Measurements from ENCODE around the gene DTWD2.
"Not testable (repeated sequence)": the region's sequence is repeated elsewhere in the genome, so short reads cannot be mapped to it uniquely, and the experiment has no call there.

Gene DTWD2

GRCh38 chr5:118953652-118954005 is 34.7 kb downstream of the DTWD2 start:
- Histone ChIP-seq H3K4me1 (ENCODE audit: control insufficient read depth in 2 of 2, insufficient read depth in 2 of 2, low read length in 2 of 2) (no peaks in the 10 kb centered on the region), H3K27me3 (ENCODE audit: control insufficient read depth in 2 of 2, insufficient read depth in 2 of 2, low read length in 2 of 2) (no peaks in the 10 kb centered on the region)

DNA sequence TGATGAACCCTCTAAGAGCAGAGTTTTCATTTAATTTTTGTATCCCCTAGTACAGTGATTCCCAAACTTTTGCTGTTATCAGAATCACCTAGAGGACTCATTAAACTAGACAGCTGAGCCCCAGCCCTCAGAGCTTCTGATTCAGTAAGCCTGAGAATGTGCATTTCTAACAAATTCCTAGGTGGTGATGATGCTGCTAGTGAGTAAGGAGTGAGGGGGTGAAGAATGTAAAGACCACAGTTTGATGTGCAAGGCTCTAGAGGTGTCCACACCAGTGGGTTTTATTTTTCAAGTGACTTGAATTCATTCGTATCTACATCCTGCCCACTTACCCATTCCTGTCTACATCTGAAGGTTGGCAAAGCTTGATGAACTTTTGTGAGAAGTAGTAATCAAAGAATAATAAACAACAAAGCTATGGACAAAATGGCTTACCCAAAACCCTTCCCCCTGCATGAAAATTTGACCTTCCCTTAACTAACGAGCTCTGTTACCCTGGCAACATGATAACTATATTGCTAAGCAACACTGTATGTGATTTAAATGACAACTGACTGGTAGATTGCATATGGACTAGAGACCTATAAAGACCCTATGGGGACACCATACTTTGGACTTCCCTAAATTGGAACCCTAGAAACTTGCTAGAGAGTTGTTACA is 35.2 kb downstream of the DTWD2 start:
- H3K9ac ChIP-seq (ENCODE audit: low read depth in 1 of 2, low read length in 2 of 2), result no peak overlapping the region

More at GRCh38 chr5:118953652-118954005, 34.7 kb downstream of the DTWD2 start:
- Histone ChIP-seq H3K27ac (ENCODE audit: low read depth in 2 of 2, low read length in 2 of 2) (no peak overlapping the region), H3K9ac (ENCODE audit: low read depth in 1 of 2, low read length in 2 of 2) (no peak overlapping the region), H3K9me3 (ENCODE audit: control insufficient read depth in 2 of 2, low read length in 2 of 2) (no peaks in the 10 kb centered on the region), H3K36me3 (ENCODE audit: control insufficient read depth in 2 of 2, insufficient read depth in 2 of 2, low read length in 2 of 2) (no peaks in the 10 kb centered on the region), H3K4me3 (ENCODE audit: low read length in 2 of 2) (no peak overlapping the region)

DNA sequence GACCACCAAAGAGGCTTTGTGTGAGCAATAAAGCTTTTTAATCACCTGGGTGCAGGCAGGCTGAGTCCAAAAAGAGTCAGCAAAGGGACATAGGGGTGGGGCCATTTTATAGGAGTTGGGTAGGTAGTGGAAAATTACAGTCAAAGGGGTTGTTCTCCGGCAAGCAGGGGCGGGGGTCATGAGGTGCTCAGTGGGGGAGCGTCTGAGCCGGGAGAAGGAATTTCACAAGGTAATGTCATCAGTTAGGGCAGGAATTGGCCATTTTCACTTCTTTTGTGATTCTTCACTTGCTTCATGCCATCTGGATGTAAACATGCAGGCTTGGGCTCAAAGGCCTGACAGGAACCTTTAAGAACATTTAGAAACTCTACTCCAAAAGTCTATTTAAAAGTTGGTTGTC is 36.0 kb downstream of the DTWD2 start:
- H3K9me3 ChIP-seq (ENCODE audit: control insufficient read depth in 2 of 2, low read length in 2 of 2); H3K4me3 ChIP-seq (ENCODE audit: low read length in 2 of 2): not testable (repeated sequence)

More for the DNA sequence above, 35.2 kb downstream of the DTWD2 start:
- no peaks in the 10 kb centered on the region for H3K4me1 ChIP-seq (ENCODE audit: control insufficient read depth in 2 of 2, insufficient read depth in 2 of 2, low read length in 2 of 2)
- no peak overlapping the region for H3K4me3 ChIP-seq (ENCODE audit: low read length in 2 of 2)
- H3K27ac ChIP-seq (ENCODE audit: low read depth in 2 of 2, low read length in 2 of 2), result no peak overlapping the region
- no peaks in the 10 kb centered on the region for H3K9me3 ChIP-seq (ENCODE audit: control insufficient read depth in 2 of 2, low read length in 2 of 2)
- no peaks in the 10 kb centered on the region for H3K27me3 ChIP-seq (ENCODE audit: control insufficient read depth in 2 of 2, insufficient read depth in 2 of 2, low read length in 2 of 2)
- H3K36me3 ChIP-seq (ENCODE audit: control insufficient read depth in 2 of 2, insufficient read depth in 2 of 2, low read length in 2 of 2), result no peaks in the 10 kb centered on the region

GRCh38 chr5:118950354-118950753 is 38.0 kb downstream of the DTWD2 start:
- H3K27ac ChIP-seq (ENCODE audit: low read depth in 2 of 2, low read length in 2 of 2); H3K9ac ChIP-seq (ENCODE audit: low read depth in 1 of 2, low read length in 2 of 2); H3K27me3 ChIP-seq (ENCODE audit: control insufficient read depth in 2 of 2, insufficient read depth in 2 of 2, low read length in 2 of 2); H3K9me3 ChIP-seq (ENCODE audit: control insufficient read depth in 2 of 2, low read length in 2 of 2); H3K36me3 ChIP-seq (ENCODE audit: control insufficient read depth in 2 of 2, insufficient read depth in 2 of 2, low read length in 2 of 2); H3K4me1 ChIP-seq (ENCODE audit: control insufficient read depth in 2 of 2, insufficient read depth in 2 of 2, low read length in 2 of 2); H3K4me3 ChIP-seq (ENCODE audit: low read length in 2 of 2): not testable (repeated sequence)

More for the DNA sequence above, 36.0 kb downstream of the DTWD2 start:
- not testable (repeated sequence) for H3K9ac ChIP-seq (ENCODE audit: low read depth in 1 of 2, low read length in 2 of 2); H3K27ac ChIP-seq (ENCODE audit: low read depth in 2 of 2, low read length in 2 of 2); H3K27me3 ChIP-seq (ENCODE audit: control insufficient read depth in 2 of 2, insufficient read depth in 2 of 2, low read length in 2 of 2); H3K4me1 ChIP-seq (ENCODE audit: control insufficient read depth in 2 of 2, insufficient read depth in 2 of 2, low read length in 2 of 2); H3K36me3 ChIP-seq (ENCODE audit: control insufficient read depth in 2 of 2, insufficient read depth in 2 of 2, low read length in 2 of 2)

- H3K4me1 ChIP-seq (ENCODE audit: control insufficient read depth in 2 of 2, insufficient read depth in 2 of 2, low read length in 2 of 2), result no peaks in the 10 kb centered on the region
- H3K27me3 ChIP-seq (ENCODE audit: control insufficient read depth in 2 of 2, insufficient read depth in 2 of 2, low read length in 2 of 2), result no peaks in the 10 kb centered on the region
- no peaks in the 10 kb centered on the region for H3K36me3 ChIP-seq (ENCODE audit: control insufficient read depth in 2 of 2, insufficient read depth in 2 of 2, low read length in 2 of 2)
- H3K9me3 ChIP-seq (ENCODE audit: control insufficient read depth in 2 of 2, low read length in 2 of 2), result no peaks in the 10 kb centered on the region
- no peak overlapping the region for H3K4me3 ChIP-seq (ENCODE audit: low read length in 2 of 2)
- no peak overlapping the region for H3K27ac ChIP-seq (ENCODE audit: low read depth in 2 of 2, low read length in 2 of 2)
- no peak overlapping the region for H3K9ac ChIP-seq (ENCODE audit: low read depth in 1 of 2, low read length in 2 of 2)
Observed at GRCh38 chr5:118946138-118946800, 42.1 kb downstream of the DTWD2 start.

- no peak overlapping the region for H3K4me3 ChIP-seq (ENCODE audit: low read length in 2 of 2)
- no peaks in the 10 kb centered on the region for H3K36me3 ChIP-seq (ENCODE audit: control insufficient read depth in 2 of 2, insufficient read depth in 2 of 2, low read length in 2 of 2)
- H3K9ac ChIP-seq (ENCODE audit: low read depth in 1 of 2, low read length in 2 of 2), result no peak overlapping the region
- H3K27ac ChIP-seq (ENCODE audit: low read depth in 2 of 2, low read length in 2 of 2), result no peak overlapping the region
- H3K9me3 ChIP-seq (ENCODE audit: control insufficient read depth in 2 of 2, low read length in 2 of 2), result no peaks in the 10 kb centered on the region
- no peaks in the 10 kb centered on the region for H3K27me3 ChIP-seq (ENCODE audit: control insufficient read depth in 2 of 2, insufficient read depth in 2 of 2, low read length in 2 of 2)
- no peaks in the 10 kb centered on the region for H3K4me1 ChIP-seq (ENCODE audit: control insufficient read depth in 2 of 2, insufficient read depth in 2 of 2, low read length in 2 of 2)
Observed at GRCh38 chr5:118937393-118938061, 50.8 kb downstream of the DTWD2 start.

- Histone ChIP-seq H3K36me3 (ENCODE audit: control insufficient read depth in 2 of 2, insufficient read depth in 2 of 2, low read length in 2 of 2) (no peaks in the 10 kb centered on the region), H3K27me3 (ENCODE audit: control insufficient read depth in 2 of 2, insufficient read depth in 2 of 2, low read length in 2 of 2) (no peaks in the 10 kb centered on the region), H3K27ac (ENCODE audit: low read depth in 2 of 2, low read length in 2 of 2) (no peak overlapping the region), H3K9me3 (ENCODE audit: control insufficient read depth in 2 of 2, low read length in 2 of 2) (no peaks in the 10 kb centered on the region), H3K4me1 (ENCODE audit: control insufficient read depth in 2 of 2, insufficient read depth in 2 of 2, low read length in 2 of 2) (no peaks in the 10 kb centered on the region), H3K9ac (ENCODE audit: low read depth in 1 of 2, low read length in 2 of 2) (no peak overlapping the region), H3K4me3 (ENCODE audit: low read length in 2 of 2) (no peak overlapping the region)
Observed at GRCh38 chr5:118933703-118934102, 54.6 kb downstream of the DTWD2 start.

GRCh38 chr5:118931564-118931963 is 56.8 kb downstream of the DTWD2 start:
- no peak overlapping the region for H3K9ac ChIP-seq (ENCODE audit: low read depth in 1 of 2, low read length in 2 of 2)
- no peaks in the 10 kb centered on the region for H3K36me3 ChIP-seq (ENCODE audit: control insufficient read depth in 2 of 2, insufficient read depth in 2 of 2, low read length in 2 of 2)
- no peaks in the 10 kb centered on the region for H3K4me1 ChIP-seq (ENCODE audit: control insufficient read depth in 2 of 2, insufficient read depth in 2 of 2, low read length in 2 of 2)
- no peaks in the 10 kb centered on the region for H3K9me3 ChIP-seq (ENCODE audit: control insufficient read depth in 2 of 2, low read length in 2 of 2)
- H3K27ac ChIP-seq (ENCODE audit: low read depth in 2 of 2, low read length in 2 of 2), result no peak overlapping the region
- no peak overlapping the region for H3K4me3 ChIP-seq (ENCODE audit: low read length in 2 of 2)
- H3K27me3 ChIP-seq (ENCODE audit: control insufficient read depth in 2 of 2, insufficient read depth in 2 of 2, low read length in 2 of 2), result no peaks in the 10 kb centered on the region

GRCh38 chr5:118924006-118924389 is 64.3 kb downstream of the DTWD2 start:
- H3K9me3 ChIP-seq (ENCODE audit: control insufficient read depth in 2 of 2, low read length in 2 of 2), result no peaks in the 10 kb centered on the region
- H3K4me3 ChIP-seq (ENCODE audit: low read length in 2 of 2), result no peak overlapping the region
- H3K27ac ChIP-seq (ENCODE audit: low read depth in 2 of 2, low read length in 2 of 2), result no peak overlapping the region
- H3K4me1 ChIP-seq (ENCODE audit: control insufficient read depth in 2 of 2, insufficient read depth in 2 of 2, low read length in 2 of 2), result no peaks in the 10 kb centered on the region
- no peaks in the 10 kb centered on the region for H3K36me3 ChIP-seq (ENCODE audit: control insufficient read depth in 2 of 2, insufficient read depth in 2 of 2, low read length in 2 of 2)
- H3K9ac ChIP-seq (ENCODE audit: low read depth in 1 of 2, low read length in 2 of 2), result no peak overlapping the region
- H3K27me3 ChIP-seq (ENCODE audit: control insufficient read depth in 2 of 2, insufficient read depth in 2 of 2, low read length in 2 of 2), result no peaks in the 10 kb centered on the region

DNA sequence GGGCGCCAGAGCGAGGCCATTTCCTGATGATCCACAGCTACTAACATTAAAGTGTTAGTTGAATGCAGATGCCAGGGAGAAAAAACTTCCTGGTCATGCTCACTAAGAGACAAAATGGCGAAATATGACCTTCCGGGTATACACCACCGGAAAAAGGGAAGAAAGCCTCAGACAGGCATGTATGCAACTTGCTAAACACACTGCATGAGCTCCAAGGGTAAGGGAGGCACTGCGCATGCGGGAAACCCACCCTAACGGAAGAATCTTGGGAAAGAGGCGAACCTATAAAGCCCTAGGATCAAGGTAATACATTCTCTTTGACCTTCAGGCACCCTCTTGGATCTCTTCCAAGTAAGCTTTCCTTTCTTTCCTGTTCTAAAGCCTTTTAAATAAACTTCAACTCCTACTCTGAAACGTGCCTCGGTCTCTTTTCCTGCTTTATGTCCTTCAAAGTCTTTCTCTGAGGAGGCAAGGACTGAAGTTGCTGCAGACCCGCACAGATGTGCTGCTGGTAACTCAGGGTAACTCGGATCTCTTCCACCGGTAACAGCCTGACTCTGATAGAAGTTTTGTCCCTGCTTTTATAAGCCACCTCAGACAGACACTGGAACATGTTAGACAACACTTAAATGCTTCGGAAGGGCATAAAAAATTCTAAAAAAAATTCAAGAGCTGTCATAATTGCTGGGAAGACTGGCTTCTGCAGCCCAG is 64.9 kb downstream of the DTWD2 start:
- Histone ChIP-seq H3K27ac (ENCODE audit: low read depth in 2 of 2, low read length in 2 of 2) (no peak overlapping the region), H3K36me3 (ENCODE audit: control insufficient read depth in 2 of 2, insufficient read depth in 2 of 2, low read length in 2 of 2) (no peaks in the 10 kb centered on the region), H3K4me1 (ENCODE audit: control insufficient read depth in 2 of 2, insufficient read depth in 2 of 2, low read length in 2 of 2) (no peaks in the 10 kb centered on the region), H3K9me3 (ENCODE audit: control insufficient read depth in 2 of 2, low read length in 2 of 2) (no peaks in the 10 kb centered on the region), H3K4me3 (ENCODE audit: low read length in 2 of 2) (no peak overlapping the region), H3K27me3 (ENCODE audit: control insufficient read depth in 2 of 2, insufficient read depth in 2 of 2, low read length in 2 of 2) (no peaks in the 10 kb centered on the region), H3K9ac (ENCODE audit: low read depth in 1 of 2, low read length in 2 of 2) (no peak overlapping the region)
